PFSK-1 (cell line): ENCODE measurements around the gene SAMM50.

Experiments used
- POLR2AphosphoS5 ChIP-seq: IDR thresholded peaks from 2 replicates; pipeline ENCODE4 v1.6.1; 2012; ENCODE audit warnings: low read depth, mild to moderate bottlenecking, control low read depth, low read length, moderate library complexity
- TAF1 ChIP-seq: IDR thresholded peaks from 2 replicates; pipeline ENCODE4 v1.6.1; 2012; ENCODE audit warnings: low read length, control low read depth, borderline replicate concordance; ENCODE audit not compliant: insufficient read depth
- TF ChIP-seq, protein P1 (sequence below), 2 experiments: IDR thresholded peaks; 2 replicates each; pipeline versions ENCODE4 v1.6.1 to v1.8.0; 2011 to 2012; ENCODE audit warnings: low read depth in 2 of 2, low read length in 2 of 2, control low read depth in 1 of 2, inconsistent platforms in 1 of 2, mild to moderate bottlenecking in 1 of 2, moderate library complexity in 1 of 2; ENCODE audit not compliant: insufficient read depth in 1 of 2

DNA sequence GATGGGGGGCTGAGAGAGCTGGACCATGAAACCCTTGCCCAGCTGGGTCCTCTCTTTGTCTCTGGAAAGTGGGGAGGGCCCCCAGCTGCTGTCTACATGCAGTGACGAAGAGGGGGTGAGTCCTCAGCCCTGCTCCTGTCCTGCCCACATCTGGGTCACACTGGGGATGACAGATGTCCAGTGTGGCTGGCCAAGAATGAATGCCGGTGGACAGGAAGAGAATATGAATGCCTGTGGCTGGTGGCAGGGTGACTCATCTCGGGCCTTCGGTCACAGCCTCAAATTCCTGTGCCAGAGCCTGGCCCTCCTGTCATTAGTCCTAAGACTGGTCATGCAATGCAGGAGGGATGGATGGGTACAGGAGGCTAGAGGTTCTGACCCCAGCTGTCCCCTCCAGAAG is 33.9 kb upstream of the SAMM50 start:
- TF ChIP-seq POLR2AphosphoS5 = no peak
- no peak for TF ChIP-seq TAF1
- TF ChIP-seq, protein P1, sequence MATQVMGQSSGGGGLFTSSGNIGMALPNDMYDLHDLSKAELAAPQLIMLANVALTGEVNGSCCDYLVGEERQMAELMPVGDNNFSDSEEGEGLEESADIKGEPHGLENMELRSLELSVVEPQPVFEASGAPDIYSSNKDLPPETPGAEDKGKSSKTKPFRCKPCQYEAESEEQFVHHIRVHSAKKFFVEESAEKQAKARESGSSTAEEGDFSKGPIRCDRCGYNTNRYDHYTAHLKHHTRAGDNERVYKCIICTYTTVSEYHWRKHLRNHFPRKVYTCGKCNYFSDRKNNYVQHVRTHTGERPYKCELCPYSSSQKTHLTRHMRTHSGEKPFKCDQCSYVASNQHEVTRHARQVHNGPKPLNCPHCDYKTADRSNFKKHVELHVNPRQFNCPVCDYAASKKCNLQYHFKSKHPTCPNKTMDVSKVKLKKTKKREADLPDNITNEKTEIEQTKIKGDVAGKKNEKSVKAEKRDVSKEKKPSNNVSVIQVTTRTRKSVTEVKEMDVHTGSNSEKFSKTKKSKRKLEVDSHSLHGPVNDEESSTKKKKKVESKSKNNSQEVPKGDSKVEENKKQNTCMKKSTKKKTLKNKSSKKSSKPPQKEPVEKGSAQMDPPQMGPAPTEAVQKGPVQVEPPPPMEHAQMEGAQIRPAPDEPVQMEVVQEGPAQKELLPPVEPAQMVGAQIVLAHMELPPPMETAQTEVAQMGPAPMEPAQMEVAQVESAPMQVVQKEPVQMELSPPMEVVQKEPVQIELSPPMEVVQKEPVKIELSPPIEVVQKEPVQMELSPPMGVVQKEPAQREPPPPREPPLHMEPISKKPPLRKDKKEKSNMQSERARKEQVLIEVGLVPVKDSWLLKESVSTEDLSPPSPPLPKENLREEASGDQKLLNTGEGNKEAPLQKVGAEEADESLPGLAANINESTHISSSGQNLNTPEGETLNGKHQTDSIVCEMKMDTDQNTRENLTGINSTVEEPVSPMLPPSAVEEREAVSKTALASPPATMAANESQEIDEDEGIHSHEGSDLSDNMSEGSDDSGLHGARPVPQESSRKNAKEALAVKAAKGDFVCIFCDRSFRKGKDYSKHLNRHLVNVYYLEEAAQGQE (IDR thresholded peaks at IDR 0.05; ENCODE audit: insufficient read depth in 1 of 2, low read depth in 2 of 2, low read length in 2 of 2) = no peak
